Natural killer cell treated with Interleukin-12 subunit alpha and Interleukin-12 subunit beta and Interleukin-15 and Interleukin-18, amount 100 ng/mL, for 72 hours (primary cell): ENCODE data around the gene TMEM86B. TPM values are rescaled to one million over a fixed set of nuclear protein-coding genes. Genes with fewer than 3 reads are reported as not detected.
"Not testable (repeated sequence)": the region's sequence is repeated elsewhere in the genome, so short reads cannot be mapped to it uniquely, and the experiment has no call there.

ENCODE experiments used
- ATAC-seq, 2 donors: fragments of 150-1000 bp; cut with Tn5 transposase in 1 of 2; sonication (Bioruptor Pico), chemical (Tn5 transposase) in 1 of 2; 2 replicates each; pipeline ENCODE4 v1.10.0; 2021
- DNase-seq: peaks from one replicate; pipeline ENCODE4 v3.0.0; 2022; ENCODE audit warnings: low spot score
- H3K27ac Mint-ChIP-seq, 2 donors: 1 replicate in 1 of 2; 2 replicates in 1 of 2; pipeline ENCODE4 v1.8.0; 2022; ENCODE audit warnings: mixed read lengths in 2 of 2, mild to moderate bottlenecking in 1 of 2, moderate library complexity in 1 of 2
- H3K27me3 Mint-ChIP-seq, 2 donors: 1 replicate in 1 of 2; 2 replicates in 1 of 2; pipeline ENCODE4 v1.8.0; 2022; ENCODE audit warnings: mixed read lengths in 2 of 2
- H3K36me3 Mint-ChIP-seq: one replicate; pipeline ENCODE4 v1.8.0; 2022; ENCODE audit warnings: mixed read lengths
- H3K4me1 Mint-ChIP-seq, 2 donors: 1 replicate in 1 of 2; 2 replicates in 1 of 2; pipeline ENCODE4 v1.8.0; 2022; ENCODE audit warnings: low read depth in 2 of 2, mixed read lengths in 2 of 2, mild to moderate bottlenecking in 1 of 2
- H3K4me3 Mint-ChIP-seq: one replicate; pipeline ENCODE4 v1.8.0; 2022; ENCODE audit warnings: mixed read lengths
- H3K9me3 Mint-ChIP-seq: 2 replicates; pipeline ENCODE4 v1.8.0; 2022; ENCODE audit warnings: mixed read lengths
- total RNA-seq, 2 donors: library from RNA; stranded (reverse); gene quantifications; one replicate each; pipeline ENCODE4 v1.2.3, GENCODE V29; 2022

Gene TMEM86B
- total RNA-seq, 2 donors from 2014 or later, result 8.3 to 31.6 TPM

GRCh38 chr19:55227241-55228014, 1.1 kb downstream of the TMEM86B start:
- Mint-ChIP-seq H3K27me3 (no peaks in the 10 kb centered on the region), H3K4me1 (peaks cover 0 to 8% of the 10 kb centered on the region in 2 donors), H3K9me3 (no peaks in the 10 kb centered on the region), H3K36me3 (no peaks in the 10 kb centered on the region), H3K4me3 (no peak overlapping the region), H3K27ac (peak overlapping the region in 1 of 2 donors; percentile 61)
- no peak for ATAC-seq
- no peak for DNase-seq

- Mint-ChIP-seq H3K27me3 (no peaks in the 10 kb centered on the region), H3K9me3 (no peaks in the 10 kb centered on the region), H3K36me3 (no peaks in the 10 kb centered on the region), H3K27ac (no peak overlapping the region), H3K4me3 (no peak overlapping the region), H3K4me1 (peaks cover 0 to 8% of the 10 kb centered on the region in 2 donors)
- DNase-seq, result no peak
- ATAC-seq, result no peak
Measured at GRCh38 chr19:55226788-55227187, 1.8 kb downstream of the TMEM86B start.

- H3K27ac Mint-ChIP-seq, result peak overlapping the region in 1 of 2 donors; percentile 34
Measured at GRCh38 chr19:55226273-55226672, 2.3 kb downstream of the TMEM86B start.

GRCh38 chr19:55225415-55225958, 3.1 kb downstream of the TMEM86B start:
- Mint-ChIP-seq H3K9me3 (no peaks in the 10 kb centered on the region), H3K4me3 (no peak overlapping the region), H3K36me3 (peaks cover 11% of the 10 kb centered on the region), H3K27me3 (no peaks in the 10 kb centered on the region), H3K4me1 (peaks cover 0 to 12% of the 10 kb centered on the region in 2 donors), H3K27ac (peak overlapping the region; percentile 12 to 34)
- DNase-seq, result no peak
- ATAC-seq, result no peak

More at GRCh38 chr19:55226273-55226672, 2.3 kb downstream of the TMEM86B start:
- H3K4me3 Mint-ChIP-seq, result no peak overlapping the region
- H3K9me3 Mint-ChIP-seq, result no peaks in the 10 kb centered on the region
- H3K4me1 Mint-ChIP-seq, result peaks cover 0 to 11% of the 10 kb centered on the region in 2 donors
- H3K27me3 Mint-ChIP-seq, result no peaks in the 10 kb centered on the region
- peaks cover 5% of the 10 kb centered on the region for H3K36me3 Mint-ChIP-seq
- no peak for DNase-seq
- ATAC-seq, result no peak

- ATAC-seq, H3K9me3 Mint-ChIP-seq, H3K4me3 Mint-ChIP-seq, DNase-seq, H3K27me3 Mint-ChIP-seq: not testable (repeated sequence)
- Mint-ChIP-seq H3K36me3 (peaks cover 11% of the 10 kb centered on the region), H3K4me1 (peaks cover 0 to 15% of the 10 kb centered on the region in 2 donors), H3K27ac (peak overlapping the region in 1 of 2 donors; percentile 12)
Measured at GRCh38 chr19:55224679-55225414, 3.7 kb downstream of the TMEM86B start.

- H3K27me3 Mint-ChIP-seq, result no peaks in the 10 kb centered on the region
- H3K27ac Mint-ChIP-seq, result no peak overlapping the region
- peaks cover 11% of the 10 kb centered on the region for H3K36me3 Mint-ChIP-seq
- DNase-seq (no peak), ATAC-seq (no peak)
- H3K4me1 Mint-ChIP-seq, result peaks cover 0 to 15% of the 10 kb centered on the region in 2 donors
- H3K9me3 Mint-ChIP-seq, result no peaks in the 10 kb centered on the region
- no peak overlapping the region for H3K4me3 Mint-ChIP-seq
Measured at GRCh38 chr19:55224038-55224665, 4.4 kb downstream of the TMEM86B start.

GRCh38 chr19:55223291-55224037, 5.1 kb downstream of the TMEM86B start:
- no peaks in the 10 kb centered on the region for H3K9me3 Mint-ChIP-seq
- peaks cover 0 to 15% of the 10 kb centered on the region in 2 donors for H3K4me1 Mint-ChIP-seq
- H3K27ac Mint-ChIP-seq, result no peak overlapping the region
- DNase-seq (no peak), ATAC-seq (peak in 1 of 2 donors; percentile 5)
- H3K27me3 Mint-ChIP-seq, result no peaks in the 10 kb centered on the region
- no peak overlapping the region for H3K4me3 Mint-ChIP-seq
- H3K36me3 Mint-ChIP-seq, result peaks cover 11% of the 10 kb centered on the region

GRCh38 chr19:55220525-55220924, 8.0 kb downstream of the TMEM86B start:
- Mint-ChIP-seq H3K4me3 (no peak overlapping the region), H3K36me3 (peaks cover 11% of the 10 kb centered on the region), H3K27ac (no peak overlapping the region), H3K4me1 (peaks cover 11 to 19% of the 10 kb centered on the region in 2 donors), H3K9me3 (no peaks in the 10 kb centered on the region), H3K27me3 (peaks cover 4 to 8% of the 10 kb centered on the region in 2 donors)
- ATAC-seq, result no peak
- no peak for DNase-seq

GRCh38 chr19:55216461-55217198, 11.9 kb downstream of the TMEM86B start:
- Mint-ChIP-seq H3K27me3 (peaks cover 7 to 19% of the 10 kb centered on the region in 2 donors), H3K4me1 (peaks cover 11 to 22% of the 10 kb centered on the region in 2 donors), H3K4me3 (peak overlapping the region; percentile 45), H3K27ac (peak overlapping the region in 1 of 2 donors; percentile 45), H3K36me3 (peaks cover 9% of the 10 kb centered on the region), H3K9me3 (peaks cover 3% of the 10 kb centered on the region)
- ATAC-seq (peak; percentile 55 to 71), DNase-seq (no peak)

GRCh38 chr19:55213547-55213946, 15.0 kb downstream of the TMEM86B start:
- Mint-ChIP-seq H3K4me3 (no peak overlapping the region), H3K9me3 (peaks cover 3% of the 10 kb centered on the region), H3K36me3 (no peaks in the 10 kb centered on the region), H3K27ac (no peak overlapping the region), H3K4me1 (peaks cover 11 to 19% of the 10 kb centered on the region in 2 donors), H3K27me3 (peaks cover 7 to 21% of the 10 kb centered on the region in 2 donors)
- ATAC-seq (no peak), DNase-seq (no peak)

- Mint-ChIP-seq H3K4me3 (no peak overlapping the region), H3K36me3 (no peaks in the 10 kb centered on the region), H3K27ac (no peak overlapping the region), H3K4me1 (peaks cover 11 to 19% of the 10 kb centered on the region in 2 donors), H3K27me3 (peaks cover 7 to 21% of the 10 kb centered on the region in 2 donors), H3K9me3 (peaks cover 3% of the 10 kb centered on the region)
- ATAC-seq (peak; percentile 63 to 71), DNase-seq (peak; percentile 71)
Measured at GRCh38 chr19:55212447-55212846, 16.1 kb downstream of the TMEM86B start.

- Mint-ChIP-seq H3K9me3 (peaks cover 3% of the 10 kb centered on the region), H3K27ac (peak overlapping the region in 1 of 2 donors; percentile 19), H3K36me3 (no peaks in the 10 kb centered on the region), H3K27me3 (peaks cover 5 to 17% of the 10 kb centered on the region in 2 donors), H3K4me1 (peaks cover 5 to 13% of the 10 kb centered on the region in 2 donors), H3K4me3 (no peak overlapping the region)
- ATAC-seq, result no peak
- DNase-seq, result no peak
Measured at GRCh38 chr19:55209693-55210472, 18.7 kb downstream of the TMEM86B start.
